OCI-LY1 (cell line): Measurements from ENCODE around the gene OSBPL5.

Experiments used
- H2AFZ ChIP-seq: fragments of 200-600 bp; sonication (generic), shearing (Covaris generic); 2 replicates; pipeline ENCODE4 v1.6.0; 2014; ENCODE audit warnings: antibody characterized with exemption, mild to moderate bottlenecking, low read length
- H3F3A ChIP-seq: fragments of 200-600 bp; sonication (generic), shearing (Covaris generic); 2 replicates; pipeline ENCODE4 v1.6.0; 2014; ENCODE audit warnings: mild to moderate bottlenecking, antibody characterized with exemption, low read length, moderate library complexity; ENCODE audit not compliant: insufficient read depth
- H3K27ac ChIP-seq: fragments of 200-600 bp; sonication (generic); 2 replicates; pipeline ENCODE4 v1.5.1; 2014; ENCODE audit warnings: low read length, mixed run types, mild to moderate bottlenecking, low read depth; ENCODE audit not compliant: poor library complexity, severe bottlenecking
- H3K27me3 ChIP-seq: fragments of 200-600 bp; sonication (generic); 2 replicates; pipeline ENCODE4 v1.6.0; 2014; ENCODE audit warnings: antibody characterized with exemption, mild to moderate bottlenecking, low read length, moderate library complexity; ENCODE audit not compliant: insufficient read depth
- H3K36me3 ChIP-seq: fragments of 200-600 bp; sonication (generic); 2 replicates; pipeline ENCODE4 v1.6.1; 2014; ENCODE audit warnings: mild to moderate bottlenecking, antibody characterized with exemption, low read length, moderate library complexity, mixed read lengths; ENCODE audit not compliant: insufficient read depth
- H3K4me1 ChIP-seq: fragments of 200-600 bp; sonication (generic); 2 replicates; pipeline ENCODE4 v1.5.1; 2014; ENCODE audit warnings: mild to moderate bottlenecking, low read length, moderate library complexity; ENCODE audit not compliant: insufficient read depth, severe bottlenecking
- H3K4me2 ChIP-seq: fragments of 200-600 bp; sonication (generic), shearing (Covaris generic); 2 replicates; pipeline ENCODE4 v1.6.1; 2014; ENCODE audit warnings: low read length
- H3K4me3 ChIP-seq: fragments of 200-600 bp; sonication (generic); 2 replicates; pipeline ENCODE4 v1.5.1; 2014; ENCODE audit warnings: low read length, low read depth, mild to moderate bottlenecking, mixed read lengths; ENCODE audit not compliant: poor library complexity, severe bottlenecking
- H3K79me2 ChIP-seq: fragments of 200-600 bp; shearing (Covaris generic); 2 replicates; pipeline ENCODE4 v1.6.1; 2016; ENCODE audit warnings: mixed run types, low read length, mixed read lengths; ENCODE audit not compliant: insufficient read depth
- H3K9ac ChIP-seq: fragments of 200-600 bp; sonication (generic), shearing (Covaris generic); 2 replicates; pipeline ENCODE4 v1.6.1; 2014; ENCODE audit warnings: mild to moderate bottlenecking, low read length, mixed read lengths
- H3K9me2 ChIP-seq: fragments of 200-600 bp; sonication (generic), shearing (Covaris generic); 2 replicates; pipeline ENCODE4 v1.6.1; 2014; ENCODE audit warnings: low read depth, mild to moderate bottlenecking, low read length, mixed read lengths
- H3K9me3 ChIP-seq: fragments of 200-600 bp; shearing (Covaris generic); 2 replicates; pipeline ENCODE4 v1.6.1; 2014; ENCODE audit warnings: low read length, mixed read lengths
- H4K20me1 ChIP-seq: fragments of 200-600 bp; sonication (generic), shearing (Covaris generic); 2 replicates; pipeline ENCODE4 v1.6.0; 2016; ENCODE audit warnings: mild to moderate bottlenecking, low read length; ENCODE audit not compliant: insufficient read depth
- CTCF ChIP-seq: fragments of 200-600 bp; sonication (generic), shearing (Covaris generic); IDR thresholded peaks from 2 replicates; pipeline ENCODE4 v1.5.1; 2017; ENCODE audit warnings: mild to moderate bottlenecking, antibody characterized with exemption, low read length, moderate library complexity, mixed read lengths
- EZH2 ChIP-seq: fragments of 200-600 bp; sonication (generic), shearing (Covaris generic); IDR thresholded peaks from 2 replicates; pipeline ENCODE4 v1.8.0; 2017; ENCODE audit warnings: borderline replicate concordance, mixed run types, mild to moderate bottlenecking, antibody characterized with exemption, low read length, moderate library complexity, mixed read lengths

Gene OSBPL5

DNA sequence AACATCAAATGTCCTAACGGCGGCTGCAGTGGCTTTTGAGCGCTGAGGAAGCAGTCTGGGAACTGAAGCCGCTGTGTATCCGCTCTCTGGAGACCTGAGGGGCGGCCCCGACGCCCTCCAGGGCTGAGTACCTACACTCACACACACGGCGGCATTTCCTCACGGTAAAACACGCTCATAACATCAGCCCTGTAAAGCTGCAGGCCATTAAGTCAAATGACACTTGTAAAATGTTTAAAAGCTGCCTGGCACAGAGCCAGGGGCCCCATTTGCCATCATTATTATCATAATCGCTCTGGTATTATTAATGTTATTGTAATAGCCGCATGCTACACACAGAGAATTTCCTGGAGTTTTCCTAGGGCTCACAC lies 113.0 kb downstream of the OSBPL5 start:
- TF ChIP-seq EZH2 = no peak
- no peak for TF ChIP-seq CTCF
- Histone ChIP-seq H3K4me3 (no peak overlapping the region), H3K4me2 (peak overlapping the region; percentile 9; the same call in 1 of the 2 replicates), H4K20me1 (no peaks in the 10 kb centered on the region), H2AFZ (no peak overlapping the region), H3K9ac (no peak overlapping the region), H3K9me3 (no peaks in the 10 kb centered on the region), H3K79me2 (peaks cover 3% of the 10 kb centered on the region; the same call in 1 of the 2 replicates), H3K9me2 (no peaks in the 10 kb centered on the region), H3K27me3 (no peaks in the 10 kb centered on the region), H3F3A (no peaks in the 10 kb centered on the region), H3K36me3 (peaks cover 20% of the 10 kb centered on the region), H3K4me1 (peaks cover 47% of the 10 kb centered on the region), H3K27ac (no peak overlapping the region)

DNA sequence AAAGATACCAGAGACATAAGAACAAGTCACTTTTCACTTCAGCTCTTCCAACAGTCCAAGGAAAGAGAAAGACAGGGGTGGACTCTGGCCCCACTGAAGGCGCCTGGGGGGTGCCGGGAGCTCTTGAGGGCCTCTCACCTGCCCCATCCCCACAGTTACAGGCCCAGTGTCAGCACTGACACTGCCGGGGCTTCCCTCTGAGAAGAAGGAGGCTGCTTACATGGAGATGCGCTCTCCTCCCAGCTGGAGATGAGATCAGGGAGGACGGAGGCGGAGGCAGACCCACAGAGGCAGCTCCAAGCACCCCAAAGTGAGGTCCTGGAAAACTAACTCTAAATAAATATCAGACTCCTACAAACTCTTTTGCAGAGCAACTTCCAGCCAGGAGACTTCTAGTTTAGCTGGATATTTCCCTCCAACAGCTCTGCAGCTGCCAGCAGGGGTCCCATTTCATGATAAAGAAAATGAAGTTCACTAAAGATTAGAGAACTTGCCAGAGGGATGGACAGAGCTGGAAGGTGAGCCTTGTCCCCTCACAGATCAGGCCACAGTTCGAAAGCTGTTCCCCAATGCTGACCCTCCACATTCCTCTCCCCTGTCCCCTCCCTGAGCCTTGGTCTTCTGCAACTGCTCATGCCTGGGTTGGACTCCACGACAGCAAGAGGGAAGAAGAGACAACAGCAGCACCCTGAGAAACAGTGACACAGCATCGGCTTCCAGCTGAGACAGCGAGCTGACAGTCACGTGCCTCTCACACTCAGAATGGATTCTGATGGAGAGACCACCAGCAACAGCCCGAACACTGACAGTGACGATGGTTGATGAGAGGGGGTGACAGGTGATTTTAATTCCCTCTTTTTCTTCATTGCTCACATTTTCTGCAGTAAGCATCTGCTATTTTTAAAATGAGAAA lies 113.7 kb downstream of the OSBPL5 start:
- H3K9ac ChIP-seq = no peak overlapping the region
- no peaks in the 10 kb centered on the region for H3F3A ChIP-seq
- no peaks in the 10 kb centered on the region for H4K20me1 ChIP-seq
- H3K4me2 ChIP-seq = peak overlapping the region; percentile 9; the same call in 1 of the 2 replicates
- no peak overlapping the region for H3K4me3 ChIP-seq
- peaks cover 45% of the 10 kb centered on the region for H3K4me1 ChIP-seq
- peaks cover 3% of the 10 kb centered on the region; the same call in 1 of the 2 replicates for H3K79me2 ChIP-seq
- no peaks in the 10 kb centered on the region for H3K27me3 ChIP-seq
- peak; percentile 21; the same call in 1 of the 2 replicates for TF ChIP-seq CTCF
- TF ChIP-seq EZH2 = no peak
- H3K9me3 ChIP-seq = no peaks in the 10 kb centered on the region
- no peak overlapping the region for H3K27ac ChIP-seq
- no peak overlapping the region for H2AFZ ChIP-seq
- no peaks in the 10 kb centered on the region for H3K9me2 ChIP-seq
- H3K36me3 ChIP-seq = peaks cover 20% of the 10 kb centered on the region

DNA sequence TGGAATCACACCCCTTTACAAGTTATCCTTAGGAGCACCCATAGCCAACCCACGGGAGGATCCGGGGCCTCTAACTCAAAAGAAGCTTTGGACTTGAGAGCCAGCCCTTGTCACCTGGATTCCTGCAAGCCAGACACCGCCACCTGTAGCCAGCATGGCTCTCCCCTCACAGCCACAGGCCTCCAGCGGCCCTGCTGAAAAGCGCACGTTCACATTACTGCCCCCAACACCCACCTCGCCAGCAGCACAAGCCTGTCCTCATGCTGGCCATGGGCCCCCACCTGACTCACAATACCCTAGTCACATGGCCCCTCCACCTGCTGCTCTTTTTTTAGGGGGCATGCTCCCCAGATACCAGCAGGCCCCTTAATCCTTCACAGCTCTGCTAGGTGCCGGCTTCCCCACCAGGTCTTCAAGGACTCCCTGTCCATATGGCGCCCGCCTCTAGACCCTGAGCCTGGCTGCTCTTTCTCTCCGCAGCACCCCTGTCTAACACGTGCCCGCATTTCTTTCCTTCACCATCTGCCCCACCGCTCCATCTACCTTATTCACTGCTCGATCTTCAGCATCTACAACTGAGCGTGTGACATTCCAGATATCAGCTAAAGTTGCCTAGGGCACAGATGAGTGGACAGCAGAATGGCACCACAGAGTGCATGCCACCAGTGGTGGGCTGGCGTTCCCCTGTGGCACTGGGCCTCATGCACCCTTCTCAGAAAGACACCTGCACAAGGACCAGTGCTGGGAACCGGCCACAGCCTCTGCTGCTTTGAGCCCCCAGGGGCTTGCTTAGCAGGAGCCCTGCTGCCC lies 114.5 kb downstream of the OSBPL5 start:
- H3K27ac ChIP-seq = peak overlapping the region; percentile 61
- no peaks in the 10 kb centered on the region for H3F3A ChIP-seq
- TF ChIP-seq CTCF (no peak), EZH2 (no peak)
- H3K9me3 ChIP-seq = no peaks in the 10 kb centered on the region
- no peaks in the 10 kb centered on the region for H3K9me2 ChIP-seq
- peak overlapping the region; percentile 50; the same call in 1 of the 2 replicates for H3K9ac ChIP-seq
- peaks cover 37% of the 10 kb centered on the region for H3K4me1 ChIP-seq
- peaks cover 20% of the 10 kb centered on the region for H3K36me3 ChIP-seq
- peak overlapping the region; percentile 61 for H3K4me2 ChIP-seq
- H3K79me2 ChIP-seq = peaks cover 3% of the 10 kb centered on the region; the same call in 1 of the 2 replicates
- H3K27me3 ChIP-seq = no peaks in the 10 kb centered on the region
- H2AFZ ChIP-seq = no peak overlapping the region
- no peaks in the 10 kb centered on the region for H4K20me1 ChIP-seq
- H3K4me3 ChIP-seq = peak overlapping the region; percentile 47
